NT2/D1 (cell line): Measurements from ENCODE around the gene TTC22.

Source experiments
- DNase-seq: peaks from one replicate; pipeline ENCODE4 v3.0.0-alpha.2; 2011; ENCODE audit warnings: low read depth, low spot score
- H3K27me3 ChIP-seq: 2 replicates; pipeline ENCODE4 v1.6.0; 2011; ENCODE audit warnings: mild to moderate bottlenecking; ENCODE audit not compliant: insufficient read length, insufficient read depth
- H3K36me3 ChIP-seq: 2 replicates; pipeline ENCODE4 v1.6.1; 2011; ENCODE audit warnings: mild to moderate bottlenecking, low read length, mixed read lengths; ENCODE audit not compliant: insufficient read depth, insufficient read length
- H3K4me1 ChIP-seq: 2 replicates; pipeline ENCODE4 v1.5.1; 2011; ENCODE audit not compliant: insufficient read depth, insufficient read length
- H3K4me3 ChIP-seq: 2 replicates; pipeline ENCODE4 v1.5.1; 2011; ENCODE audit warnings: low read depth; ENCODE audit not compliant: insufficient read length
- H3K9ac ChIP-seq: 2 replicates; pipeline ENCODE4 v1.6.0; 2011; ENCODE audit warnings: low read depth; ENCODE audit not compliant: insufficient read length
- H3K9me3 ChIP-seq: 2 replicates; pipeline ENCODE4 v1.5.1; 2011; ENCODE audit warnings: mild to moderate bottlenecking, low read length; ENCODE audit not compliant: insufficient read depth
- SUZ12 ChIP-seq: IDR thresholded peaks from 2 replicates; pipeline ENCODE4 v1.6.1; 2011; ENCODE audit not compliant: insufficient read length, insufficient read depth; ENCODE audit errors: extremely low read depth
- YY1 ChIP-seq: IDR thresholded peaks from 2 replicates; pipeline ENCODE4 v1.6.1; 2011; ENCODE audit not compliant: insufficient read length, insufficient read depth
- ZNF274 ChIP-seq: IDR thresholded peaks from 2 replicates; pipeline ENCODE4 v1.6.1; 2011; ENCODE audit warnings: mild to moderate bottlenecking, low read depth, low read length

The TTC22 gene

DNA sequence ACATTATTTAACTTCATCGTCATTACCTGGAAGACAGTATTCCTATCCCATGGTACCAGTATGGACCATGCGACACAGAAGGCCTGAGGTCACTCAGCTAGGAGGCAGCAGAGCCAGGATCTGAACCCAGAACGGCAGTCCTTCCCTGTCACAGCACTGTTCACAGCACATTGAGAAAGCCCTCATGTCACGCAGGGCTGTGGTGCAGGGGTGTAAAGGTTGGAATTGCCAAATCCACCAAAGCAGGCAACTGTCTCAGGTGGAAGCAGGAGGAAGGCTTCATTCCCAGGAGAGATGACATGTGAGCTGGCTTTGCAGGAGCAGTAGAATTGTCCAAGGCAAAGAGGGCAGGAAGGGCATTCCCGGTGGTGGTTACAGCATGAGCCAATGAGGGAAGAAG, 9.9 kb upstream of the TTC22 start:
- no peak overlapping the region for H3K9ac ChIP-seq
- no peaks in the 10 kb centered on the region for H3K36me3 ChIP-seq
- TF ChIP-seq YY1, result no peak
- TF ChIP-seq ZNF274, result no peak
- no peak for TF ChIP-seq SUZ12
- no peak for DNase-seq
- H3K4me3 ChIP-seq, result no peak overlapping the region
- peaks cover 32% of the 10 kb centered on the region for H3K4me1 ChIP-seq
- H3K9me3 ChIP-seq, result no peaks in the 10 kb centered on the region
- H3K27me3 ChIP-seq, result peaks cover 22% of the 10 kb centered on the region

DNA sequence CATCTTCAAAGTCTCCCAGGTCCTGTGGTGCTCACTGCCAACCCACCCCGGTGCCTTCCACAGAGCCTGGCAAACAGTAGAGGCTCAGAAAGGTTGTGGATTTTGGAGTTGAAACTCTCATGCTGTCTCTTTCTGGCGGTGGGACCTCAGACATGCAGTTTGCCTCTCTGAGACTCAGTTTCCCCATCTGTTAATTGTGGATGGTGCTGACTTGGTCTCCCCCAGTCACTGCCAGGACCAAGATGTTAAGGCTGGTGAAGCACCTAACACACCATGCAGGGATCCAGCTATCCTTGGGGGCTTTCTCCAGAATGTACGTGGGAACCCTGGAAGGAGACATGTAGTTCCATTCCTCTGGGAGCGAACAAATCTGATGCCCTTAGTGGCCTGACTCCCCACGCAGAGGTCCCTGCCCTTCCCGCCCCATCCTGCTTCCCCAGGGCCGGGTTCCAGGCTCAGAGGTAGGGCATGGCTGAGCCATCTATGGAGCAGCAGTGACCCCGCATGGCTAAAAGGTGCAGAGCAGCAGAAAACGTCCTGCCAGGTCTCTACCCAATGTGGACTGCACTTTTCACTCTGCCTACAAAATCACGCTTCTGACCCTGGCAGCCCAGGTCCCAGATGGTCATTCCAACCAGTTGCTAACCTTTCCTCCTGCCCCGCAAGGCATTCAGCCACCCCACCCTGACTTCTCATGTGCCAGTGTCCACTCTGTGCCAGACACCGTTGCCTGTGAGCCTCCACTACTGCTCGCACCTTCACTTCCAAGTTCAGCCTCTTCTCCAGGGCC, 9.2 kb upstream of the TTC22 start:
- no peaks in the 10 kb centered on the region for H3K9me3 ChIP-seq
- H3K4me1 ChIP-seq, result peaks cover 32% of the 10 kb centered on the region
- no peak overlapping the region for H3K4me3 ChIP-seq
- H3K9ac ChIP-seq, result peak overlapping the region; percentile 57
- H3K27me3 ChIP-seq, result peaks cover 22% of the 10 kb centered on the region
- peak; percentile 69 for DNase-seq
- TF ChIP-seq ZNF274, result no peak
- no peaks in the 10 kb centered on the region for H3K36me3 ChIP-seq

DNA sequence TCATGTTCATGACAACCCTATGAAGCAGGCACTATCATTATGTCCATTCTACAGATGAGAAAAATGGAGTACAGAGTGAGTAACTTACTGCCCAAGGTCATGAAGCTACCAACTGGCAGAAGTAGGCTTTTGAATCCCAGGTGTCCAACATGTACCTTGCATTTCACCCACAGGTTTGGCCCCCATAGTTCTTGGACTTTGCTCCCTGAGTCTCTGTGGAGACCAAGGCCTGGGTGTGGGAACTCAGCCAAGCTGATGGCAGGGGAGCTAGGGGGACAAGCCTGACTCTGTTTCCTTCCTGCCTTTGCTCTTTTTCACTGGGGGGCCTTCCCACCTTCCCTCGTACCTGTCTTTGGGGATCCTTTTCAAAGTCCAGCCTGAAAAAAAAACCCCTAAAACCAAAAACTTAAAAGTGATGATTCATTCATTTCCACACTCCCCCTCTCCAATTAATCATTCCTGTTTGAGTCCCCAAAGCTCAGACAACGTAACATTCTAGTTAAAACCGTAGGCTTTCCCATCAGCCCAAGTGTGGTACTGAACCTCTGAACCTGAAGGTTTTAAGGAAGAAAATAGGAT, 8.5 kb upstream of the TTC22 start:
- Histone ChIP-seq H3K27me3 (peaks cover 19% of the 10 kb centered on the region), H3K4me1 (peaks cover 30% of the 10 kb centered on the region), H3K36me3 (no peaks in the 10 kb centered on the region), H3K9ac (peak overlapping the region; percentile 57), H3K4me3 (no peak overlapping the region), H3K9me3 (no peaks in the 10 kb centered on the region)
- no peak for DNase-seq
- TF ChIP-seq SUZ12 (no peak), ZNF274 (no peak)

DNA sequence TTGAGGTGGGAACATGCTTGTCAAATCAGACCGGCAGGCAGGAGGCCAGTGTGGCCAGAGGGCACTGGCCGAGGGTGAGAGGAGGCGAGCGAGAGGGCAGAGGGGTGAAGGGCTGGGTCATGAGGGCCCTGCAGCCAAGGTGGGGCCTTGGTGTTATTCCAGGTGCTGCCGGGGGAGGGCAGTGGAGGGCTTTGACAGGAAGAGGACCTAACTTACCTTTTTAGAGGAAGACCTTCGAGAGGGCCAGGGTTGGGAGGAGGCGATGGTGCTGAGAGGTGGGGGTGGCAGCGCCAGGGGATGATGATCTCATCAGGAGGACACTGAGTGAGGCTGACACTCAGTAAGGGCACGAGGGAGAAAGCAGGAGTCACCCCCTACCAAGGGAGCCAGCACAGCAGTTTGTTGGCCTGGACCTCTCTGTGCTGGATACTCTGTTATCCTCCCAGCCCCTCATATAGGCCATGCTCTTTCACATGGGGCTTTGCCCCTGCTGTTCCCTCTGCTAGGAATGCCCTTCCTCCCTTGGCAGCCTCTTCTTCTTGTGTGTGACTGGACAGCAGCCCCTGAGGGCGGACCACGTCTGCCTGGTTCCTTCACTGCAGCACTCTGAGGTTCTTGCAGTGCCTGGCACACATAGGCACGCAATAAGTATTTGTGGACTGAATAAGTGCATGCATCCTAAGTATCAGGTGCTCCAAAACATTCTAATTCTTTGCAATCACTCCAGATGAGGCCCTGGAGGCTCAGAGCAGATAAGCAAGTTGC, 7.5 kb upstream of the TTC22 start:
- DNase-seq, result no peak
- Histone ChIP-seq H3K27me3 (peaks cover 18% of the 10 kb centered on the region), H3K36me3 (no peaks in the 10 kb centered on the region), H3K4me1 (peaks cover 22% of the 10 kb centered on the region), H3K9ac (no peak overlapping the region), H3K9me3 (no peaks in the 10 kb centered on the region), H3K4me3 (no peak overlapping the region)
- TF ChIP-seq SUZ12 (no peak), ZNF274 (no peak), YY1 (no peak)

DNA sequence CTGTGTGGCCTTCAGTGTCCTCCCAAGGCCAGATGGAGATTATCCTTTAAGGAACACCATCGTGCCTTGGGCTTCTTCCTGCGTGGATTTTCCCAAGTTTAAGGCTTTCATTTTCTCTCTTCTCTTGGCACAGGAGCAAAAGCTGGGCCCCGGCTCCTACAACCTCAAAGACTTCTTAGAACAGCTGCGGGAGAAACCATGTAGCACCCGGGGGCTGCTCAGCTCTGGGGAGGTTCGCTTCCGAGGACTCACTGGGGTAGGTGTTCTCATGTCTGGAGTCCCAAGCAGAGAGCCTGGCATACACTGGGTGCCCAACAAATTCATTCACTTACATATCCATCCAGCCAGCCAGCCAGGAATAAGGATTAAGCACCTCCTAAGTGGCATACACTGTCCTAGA, 6.6 kb upstream of the TTC22 start:
- DNase-seq, result no peak
- TF ChIP-seq ZNF274 (no peak), SUZ12 (no peak), YY1 (no peak)
- no peaks in the 10 kb centered on the region for H3K36me3 ChIP-seq
- peaks cover 13% of the 10 kb centered on the region for H3K27me3 ChIP-seq
- no peak overlapping the region for H3K4me3 ChIP-seq
- H3K9me3 ChIP-seq, result no peaks in the 10 kb centered on the region
- peaks cover 16% of the 10 kb centered on the region for H3K4me1 ChIP-seq
- no peak overlapping the region for H3K9ac ChIP-seq

DNA sequence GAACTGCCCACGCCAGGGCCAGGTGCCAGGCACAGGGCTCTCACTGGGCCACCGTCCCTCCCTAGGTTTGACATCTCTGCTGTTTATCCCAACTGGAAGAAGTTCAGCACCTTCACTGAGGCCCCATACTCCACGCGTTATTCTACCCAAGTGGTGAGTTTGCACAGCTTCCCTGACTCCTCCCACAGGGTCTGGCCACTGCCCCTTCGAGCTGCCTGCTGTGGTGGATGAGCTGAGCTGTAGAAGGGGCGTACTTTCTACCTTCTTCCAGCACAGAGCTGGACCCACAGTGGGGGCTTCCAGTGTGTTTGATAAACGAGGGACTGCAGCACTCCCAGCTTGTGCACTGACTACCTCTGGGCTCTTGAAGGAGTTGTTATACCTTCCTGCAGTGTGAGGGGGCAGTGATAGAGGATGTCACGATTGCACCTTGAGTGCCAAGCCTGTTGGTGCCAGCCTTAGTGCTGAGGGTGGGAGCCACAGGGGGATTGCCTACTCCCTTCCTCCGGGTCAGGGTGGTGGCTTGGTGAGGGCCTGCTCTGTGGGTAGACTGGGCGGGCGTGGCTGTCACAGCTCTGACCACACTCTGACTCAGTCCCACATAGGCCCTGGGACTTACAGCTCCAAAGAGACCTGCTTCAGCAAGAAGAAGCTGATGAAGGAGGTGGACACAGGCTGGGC, 5.9 kb upstream of the TTC22 start:
- Histone ChIP-seq H3K4me3 (no peak overlapping the region), H3K27me3 (peaks cover 10% of the 10 kb centered on the region), H3K36me3 (no peaks in the 10 kb centered on the region), H3K9ac (no peak overlapping the region), H3K4me1 (peaks cover 15% of the 10 kb centered on the region), H3K9me3 (no peaks in the 10 kb centered on the region)
- no peak for DNase-seq
- TF ChIP-seq YY1, result no peak
- no peak for TF ChIP-seq ZNF274
- TF ChIP-seq SUZ12, result no peak

DNA sequence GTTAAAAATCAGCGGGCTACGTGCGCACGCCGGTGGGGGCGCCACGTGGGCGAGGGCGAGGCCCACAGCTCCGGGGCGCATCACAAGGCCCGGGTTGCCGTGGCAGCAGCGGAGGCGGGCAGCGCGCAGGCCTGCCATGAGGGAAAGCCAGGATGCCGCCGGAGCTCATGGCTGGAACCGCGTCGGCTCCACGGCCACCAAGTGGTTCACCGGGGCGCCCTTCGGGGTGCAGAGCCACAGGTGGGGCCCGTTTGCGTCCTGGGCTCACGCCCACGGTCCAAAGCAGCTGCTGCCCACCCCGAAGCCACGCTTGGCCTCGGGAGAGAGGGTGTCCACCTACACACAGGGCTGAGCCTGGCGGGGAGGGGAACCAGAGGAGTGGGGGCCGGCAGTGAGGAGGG, 4.9 kb upstream of the TTC22 start:
- peaks cover 7% of the 10 kb centered on the region for H3K27me3 ChIP-seq
- no peak for DNase-seq
- H3K9me3 ChIP-seq, result no peaks in the 10 kb centered on the region
- H3K36me3 ChIP-seq, result no peaks in the 10 kb centered on the region
- no peak overlapping the region for H3K9ac ChIP-seq
- TF ChIP-seq SUZ12 (no peak), YY1 (no peak), ZNF274 (no peak)
- H3K4me1 ChIP-seq, result peaks cover 21% of the 10 kb centered on the region
- H3K4me3 ChIP-seq, result no peak overlapping the region
